ENCODE data around the gene MOB3A. TPM values are rescaled to one million over a fixed set of nuclear protein-coding genes. Genes with fewer than 3 reads are reported as not detected.
"Not testable (repeated sequence)": the region's sequence is repeated elsewhere in the genome, so short reads cannot be mapped to it uniquely, and the experiment has no call there.

Gene MOB3A
- total RNA-seq = 17.0 TPM
- long read RNA-seq, transcript MOB3A-201 (5 exons, 3,391 nt) = major isoform, 5 of 9 reads
- long read RNA-seq, partial matches to known transcripts = 1 of 9 reads
- long read RNA-seq, other reads (novel, unspliced or antisense) = 3 of 9 reads

DNA sequence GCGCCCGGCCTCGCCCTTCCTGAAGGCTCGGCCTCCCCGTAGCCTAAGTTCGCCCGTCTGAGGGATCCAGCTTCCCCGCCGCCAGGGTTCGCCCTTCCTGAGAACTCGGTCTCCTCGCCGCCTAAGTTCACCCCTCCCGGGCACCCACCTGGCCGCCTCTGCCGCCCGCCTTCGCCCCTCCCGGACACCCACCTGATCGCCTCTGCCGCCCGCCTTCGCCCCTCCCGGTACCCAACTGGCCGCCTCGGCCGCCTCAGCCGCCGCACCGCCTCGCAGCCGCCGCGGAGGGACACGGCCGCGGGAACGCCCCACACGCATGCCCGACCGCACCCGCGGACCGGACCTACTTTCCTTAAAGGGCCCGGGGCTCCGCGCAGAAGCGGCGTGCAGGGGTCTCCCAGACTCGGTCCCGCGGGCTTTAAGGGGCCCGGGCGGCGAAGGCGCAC lies at the start of gene MOB3A:
Gene MOB3A, minus strand, starts transcription at position 293 of the 446 bp plus-strand sequence. CDS start 17,766 bp downstream, outside the sequence.
- intact Hi-C loops (cut with DNase I) = loop anchor here (2.0 kb wide), 1 partner anchor 55 kb away; the partner anchor contains the start of gene AP3D1

DNA sequence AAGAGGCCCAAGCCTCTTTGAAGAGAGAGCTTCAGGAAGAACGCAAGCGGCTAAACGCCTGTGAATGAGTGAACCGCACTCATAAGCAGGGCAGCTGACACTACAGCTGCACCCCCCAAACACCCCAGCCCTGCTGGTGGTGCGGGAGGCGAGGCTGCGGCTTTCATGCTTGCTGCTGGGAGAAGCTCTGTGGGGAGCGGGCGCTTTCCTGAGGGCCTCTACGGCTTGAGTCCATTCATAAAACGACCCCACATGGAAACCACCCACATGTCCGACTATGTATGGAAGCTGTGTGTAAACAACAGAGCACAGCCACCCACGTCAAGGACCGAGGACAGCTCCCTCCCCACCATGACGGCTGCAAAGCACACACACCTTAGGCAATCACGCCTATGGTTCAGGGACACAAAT lies 49.7 kb upstream of the MOB3A start:
- intact Hi-C loops (cut with DNase I) = no loop called here
- DNase-seq (ENCODE audit: low spot score) = no peak

More for the DNA sequence above, at the start of gene MOB3A:
- no peak for DNase-seq (ENCODE audit: low spot score)

DNA sequence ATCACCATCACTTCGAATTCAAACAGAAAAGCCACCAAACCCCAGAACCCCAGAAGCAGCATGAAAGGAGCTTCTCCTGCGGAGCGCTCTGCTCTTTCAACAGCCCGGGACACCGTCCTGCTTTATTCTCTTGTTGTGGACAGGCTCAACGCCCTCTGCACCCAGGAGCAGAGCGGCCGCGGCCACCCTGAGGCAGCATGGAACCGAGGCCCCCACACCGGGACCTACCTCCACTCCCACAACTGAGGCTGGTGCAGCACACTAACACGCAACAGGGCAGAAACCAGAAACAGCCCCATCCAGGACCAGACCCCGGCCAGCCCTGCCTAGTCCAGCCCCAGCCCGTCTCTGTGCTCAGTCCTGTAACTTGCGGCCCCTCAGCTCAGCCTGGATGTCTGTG lies 48.1 kb upstream of the MOB3A start:
- intact Hi-C loops (cut with DNase I) = no loop called here
- no peak for DNase-seq (ENCODE audit: low spot score)

DNA sequence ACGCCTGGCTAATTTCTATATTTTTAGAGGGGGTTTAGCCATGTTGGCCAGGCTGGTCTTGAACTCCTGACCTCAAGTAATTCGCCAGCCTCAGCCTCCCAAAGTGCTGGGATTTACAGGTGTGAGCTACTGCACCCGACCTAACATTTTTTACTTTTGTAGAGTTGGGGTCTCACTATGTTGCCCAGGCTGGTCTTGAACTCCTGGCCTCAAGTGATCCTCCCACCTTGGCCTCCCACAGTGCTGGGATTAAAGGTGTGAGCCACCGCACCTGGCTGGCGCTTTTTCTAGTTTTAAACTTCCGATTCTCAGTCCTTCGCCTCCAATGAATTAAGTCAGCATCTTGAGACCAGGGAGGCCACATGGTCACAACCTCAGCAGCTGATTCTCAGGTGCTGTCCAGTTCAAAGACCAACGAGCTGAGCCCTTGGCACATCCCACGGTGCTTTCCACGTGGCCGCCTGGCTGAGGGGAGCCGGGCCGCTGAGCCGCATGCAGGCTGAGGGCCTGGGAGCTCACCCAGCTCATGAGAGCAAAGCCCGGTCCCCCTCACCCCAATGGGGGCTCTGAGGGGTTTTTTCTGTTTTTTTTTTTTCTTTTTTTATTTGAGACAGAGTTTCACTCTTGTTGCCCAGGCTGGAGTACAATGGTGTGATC lies 46.2 kb upstream of the MOB3A start:
- DNase-seq (ENCODE audit: low spot score) = no peak
- intact Hi-C loops (cut with DNase I) = no loop called here

DNA sequence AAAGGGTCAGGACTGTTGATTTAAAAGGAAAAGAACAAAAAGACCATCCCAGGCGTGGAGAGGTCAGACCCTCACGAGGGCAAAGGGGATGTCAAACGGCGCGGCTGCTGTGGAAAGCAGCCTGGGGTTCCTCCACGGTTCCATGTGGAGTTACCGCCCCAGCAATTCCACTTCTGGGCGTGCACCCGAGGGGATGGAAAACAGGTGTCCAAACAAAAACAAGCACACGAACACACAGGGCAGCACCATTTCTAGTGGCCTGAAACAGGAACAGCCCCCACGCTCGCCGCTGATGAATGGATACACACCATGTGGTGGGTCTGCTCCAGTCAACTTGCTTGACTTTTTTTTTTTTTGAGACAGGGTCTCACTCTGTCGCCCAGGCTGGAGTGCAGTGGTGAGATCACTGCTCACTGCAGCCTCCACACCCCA lies 44.0 kb upstream of the MOB3A start:
- DNase-seq (ENCODE audit: low spot score) = no peak

DNA sequence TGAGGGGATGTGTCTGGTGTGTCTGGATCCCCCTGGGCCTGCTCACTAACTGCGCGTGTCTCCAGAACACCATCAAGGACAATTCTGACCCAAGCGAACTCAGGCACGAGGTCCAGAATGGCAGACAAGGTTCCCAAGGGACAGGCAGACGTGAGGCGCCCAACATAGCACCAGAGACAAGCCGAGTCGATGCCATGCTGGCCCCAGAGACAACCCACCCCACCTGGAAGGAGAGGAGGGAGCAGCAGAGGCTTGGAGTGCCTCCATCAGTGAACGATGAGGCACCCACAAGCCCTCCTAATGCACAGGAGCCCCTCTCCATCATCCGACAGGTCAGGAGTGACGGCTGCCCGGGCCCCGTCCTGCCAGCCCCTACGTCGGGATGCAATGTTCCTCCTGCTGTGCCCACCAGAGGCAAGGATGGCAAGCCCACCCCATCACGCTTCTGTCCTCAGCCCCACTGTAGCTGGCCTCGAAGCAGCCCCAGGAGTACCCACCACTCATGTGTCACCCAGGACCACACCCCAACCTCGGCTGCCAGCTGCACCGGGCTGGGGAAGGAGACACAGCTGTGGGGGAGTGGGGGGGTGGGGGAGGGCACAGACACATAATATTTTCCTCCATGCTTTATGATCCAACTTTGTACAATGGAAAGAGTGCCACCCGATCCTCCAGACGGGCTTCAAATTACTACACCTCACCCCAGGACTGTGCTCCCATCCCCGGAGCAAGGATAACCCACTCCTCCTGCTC lies 43.4 kb upstream of the MOB3A start:
- no peak for DNase-seq (ENCODE audit: low spot score)
- intact Hi-C loops (cut with DNase I) = no loop called here

More for the DNA sequence above, 44.0 kb upstream of the MOB3A start:
- intact Hi-C loops (cut with DNase I) = no loop called here

DNA sequence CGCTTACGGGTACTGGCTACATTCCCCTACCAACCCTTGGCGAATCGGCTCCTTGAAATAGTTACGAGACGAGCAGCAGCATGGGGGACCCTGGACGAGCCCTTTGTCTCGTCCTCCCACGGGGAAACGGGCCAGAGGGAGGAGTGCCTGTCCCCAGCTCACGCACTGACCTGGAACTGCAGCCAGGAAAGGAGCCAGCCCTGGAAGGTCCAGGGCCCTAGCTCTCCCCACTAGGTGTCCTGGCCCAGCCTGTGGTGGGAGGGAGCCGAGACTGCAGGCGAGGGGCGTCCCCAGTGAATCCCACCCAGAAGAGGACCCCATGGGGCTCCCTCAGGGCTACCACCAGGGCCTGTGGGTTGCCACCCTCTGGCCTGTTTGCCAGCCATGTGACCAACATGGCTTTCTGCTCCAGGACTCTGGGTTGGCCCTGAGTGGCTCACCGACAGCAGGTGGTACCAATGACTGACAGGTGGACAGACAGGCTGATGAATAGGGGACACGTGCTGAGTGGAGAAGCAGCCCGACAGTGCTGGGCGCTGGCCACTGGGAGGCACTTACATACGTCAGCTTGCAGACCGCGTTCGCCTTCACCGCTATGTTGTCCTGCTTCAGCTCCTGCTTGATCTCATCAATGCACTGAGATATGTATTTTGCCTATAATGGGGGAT lies 42.1 kb upstream of the MOB3A start:
- DNase-seq (ENCODE audit: low spot score) = no peak
- intact Hi-C loops (cut with DNase I) = no loop called here

DNA sequence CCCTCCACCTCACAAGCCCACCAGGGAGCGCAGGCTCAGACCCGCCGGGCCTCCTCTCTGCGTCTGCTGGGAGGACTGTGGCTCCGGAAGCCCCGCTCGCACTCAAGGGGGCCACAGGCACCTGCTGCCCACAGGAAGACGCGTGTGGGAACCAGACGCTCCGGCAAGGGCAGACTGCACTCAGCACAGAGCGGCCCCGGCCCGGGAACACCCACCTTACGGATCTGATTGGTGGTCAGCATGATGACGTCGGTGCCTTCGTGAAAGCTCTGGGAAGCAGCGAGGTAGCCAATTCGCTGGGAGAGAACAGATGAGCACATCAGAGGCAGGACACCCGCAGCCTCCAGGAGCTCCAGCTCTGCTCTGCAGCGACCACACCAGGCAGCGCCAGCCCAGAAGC lies 40.7 kb upstream of the MOB3A start:
- intact Hi-C loops (cut with DNase I) = no loop called here

DNA sequence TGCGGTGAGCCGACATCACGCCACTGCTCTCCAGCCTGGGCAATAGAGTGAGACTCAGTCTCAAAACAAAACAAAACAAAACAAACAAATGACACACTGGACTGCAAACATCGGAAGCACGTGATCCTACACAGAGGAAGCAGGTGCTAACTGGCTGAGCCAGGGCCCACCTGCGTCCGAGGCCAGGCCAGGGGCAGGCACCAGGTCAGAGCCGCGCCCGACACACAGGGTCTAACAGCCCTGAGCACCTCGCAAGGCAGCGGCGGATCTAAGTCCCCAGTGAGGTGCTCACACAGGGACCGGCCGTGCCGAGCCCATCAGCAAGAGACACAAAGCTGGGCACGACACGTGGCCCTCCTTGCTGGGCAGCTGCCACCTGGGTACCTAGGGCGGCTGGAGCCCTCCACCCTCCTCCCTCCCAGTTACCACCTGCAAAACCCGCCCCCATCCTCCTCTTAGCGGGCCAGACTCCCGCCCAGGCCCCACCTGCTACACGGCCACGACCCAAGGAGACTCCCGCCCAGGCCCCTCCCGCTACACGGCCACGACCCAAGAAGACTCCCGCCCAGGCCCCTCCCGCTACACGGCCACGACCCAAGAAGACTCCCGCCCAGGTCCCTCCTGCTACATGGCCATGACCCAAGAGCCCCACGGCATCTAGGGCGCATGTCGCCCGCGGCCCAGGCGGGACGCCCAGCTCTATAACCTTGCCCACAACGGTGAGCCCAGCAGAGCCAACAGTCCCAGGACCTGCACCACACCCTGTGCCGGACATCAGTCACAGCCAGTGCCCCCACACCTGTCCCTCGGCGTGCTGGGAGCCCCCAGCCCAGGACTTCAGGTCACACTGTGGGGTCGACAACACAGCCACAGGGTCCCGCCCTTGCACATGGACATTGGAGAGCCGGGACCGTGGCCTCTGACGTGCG lies 39.6 kb upstream of the MOB3A start:
- no peak for DNase-seq (ENCODE audit: low spot score)
- intact Hi-C loops (cut with DNase I) = no loop called here

More for the DNA sequence above, 40.7 kb upstream of the MOB3A start:
- no peak for DNase-seq (ENCODE audit: low spot score)

DNA sequence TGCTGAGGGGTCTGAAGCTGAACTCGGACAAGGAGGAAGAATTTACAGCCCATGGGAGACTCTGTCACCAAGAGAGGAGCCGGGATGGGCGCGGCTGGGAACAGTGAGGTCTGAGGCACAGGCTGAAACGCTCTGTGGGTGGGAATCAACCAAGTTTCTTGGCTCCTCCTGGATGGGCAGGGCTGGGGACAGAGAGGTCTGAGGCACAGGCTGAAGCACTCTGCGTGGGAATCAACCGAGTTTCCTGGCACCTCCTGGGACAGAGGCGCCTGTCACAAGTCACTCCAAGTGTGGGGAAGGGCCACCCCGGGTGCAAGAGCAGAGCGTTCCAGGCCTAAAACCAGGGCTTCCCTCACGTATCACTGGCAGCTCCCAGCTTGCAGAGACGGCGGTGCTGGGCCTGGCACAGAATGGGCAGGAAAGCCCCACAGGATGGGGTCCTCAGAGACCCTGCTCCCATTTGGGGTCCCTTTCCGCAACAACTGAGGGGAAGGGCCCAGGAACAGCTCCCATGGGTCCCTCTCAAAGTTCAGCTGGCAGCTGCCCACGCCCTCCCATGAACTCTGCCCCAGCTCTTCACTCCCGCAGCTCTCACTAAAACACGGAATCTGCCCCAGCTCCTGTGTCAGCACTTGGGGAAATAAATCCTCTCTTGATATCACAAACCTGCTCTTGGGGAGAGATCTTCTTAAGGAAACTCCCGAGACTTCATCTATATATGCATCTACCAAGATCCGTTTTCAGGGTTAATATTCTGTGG lies 36.8 kb upstream of the MOB3A start:
- intact Hi-C loops (cut with DNase I) = no loop called here
- no peak for DNase-seq (ENCODE audit: low spot score)

DNA sequence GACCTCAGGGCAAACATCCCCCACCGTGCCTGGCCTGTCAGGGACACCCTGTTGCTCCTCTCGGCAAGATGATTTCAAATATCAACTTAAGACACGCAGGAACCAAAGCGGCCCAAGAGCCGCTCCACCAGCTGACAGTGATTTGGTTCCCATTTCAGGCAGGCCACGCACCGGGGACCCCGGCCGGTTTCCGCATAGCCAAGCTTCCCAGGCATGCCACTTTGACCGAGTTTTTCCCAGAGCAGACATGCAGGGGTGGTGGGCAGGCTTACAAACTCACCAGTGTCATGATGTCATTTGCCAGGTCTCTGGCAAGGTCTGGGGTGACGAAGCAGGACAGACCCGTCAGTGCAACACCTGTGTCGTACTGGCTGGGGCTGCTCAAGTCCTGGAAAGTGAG lies 36.1 kb upstream of the MOB3A start:
- DNase-seq (ENCODE audit: low spot score) = no peak
- intact Hi-C loops (cut with DNase I) = no loop called here

DNA sequence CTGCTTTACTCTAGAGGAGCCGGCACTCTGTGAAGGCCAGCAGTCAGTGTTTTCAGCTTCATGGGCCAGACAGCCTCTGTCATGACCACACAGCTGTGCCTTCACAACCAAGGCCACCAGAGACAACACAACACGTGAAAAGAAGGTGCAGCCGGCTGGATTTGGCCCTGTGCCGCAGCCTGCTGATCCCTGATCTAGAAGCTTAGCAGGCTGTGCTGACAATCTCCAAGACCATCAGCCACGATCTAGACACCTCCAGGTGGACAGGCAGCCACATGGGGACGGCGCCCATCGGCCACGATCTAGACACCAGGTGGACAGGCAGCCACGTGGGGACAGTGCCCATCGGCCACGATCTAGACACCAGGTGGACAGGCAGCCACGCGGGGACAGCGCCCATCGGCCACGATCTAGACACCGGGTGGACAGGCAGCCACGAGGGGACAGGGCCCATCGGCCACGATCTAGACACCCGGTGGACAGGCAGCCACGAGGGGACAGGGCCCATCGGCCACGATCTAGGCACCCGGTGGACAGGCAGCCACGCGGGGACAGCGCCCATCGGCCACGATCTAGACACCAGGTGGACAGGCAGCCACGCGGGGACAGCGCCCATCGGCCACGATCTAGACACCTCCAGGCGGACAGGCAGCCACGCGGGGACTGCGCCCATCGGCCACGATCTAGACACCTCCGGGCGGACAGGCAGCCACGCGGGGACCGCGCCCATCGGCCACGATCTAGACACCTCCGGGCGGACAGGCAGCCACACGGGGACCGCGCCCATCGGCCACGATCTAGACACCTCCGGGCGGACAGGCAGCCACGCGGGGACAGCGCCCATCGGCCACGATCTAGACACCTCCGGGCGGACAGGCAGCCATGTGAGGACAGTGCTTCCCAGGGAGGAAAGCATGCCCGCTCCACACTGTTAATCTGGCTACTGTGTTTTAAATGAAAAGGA lies 35.2 kb upstream of the MOB3A start:
- DNase-seq (ENCODE audit: low spot score); intact Hi-C loops (cut with DNase I): not testable (repeated sequence)

DNA sequence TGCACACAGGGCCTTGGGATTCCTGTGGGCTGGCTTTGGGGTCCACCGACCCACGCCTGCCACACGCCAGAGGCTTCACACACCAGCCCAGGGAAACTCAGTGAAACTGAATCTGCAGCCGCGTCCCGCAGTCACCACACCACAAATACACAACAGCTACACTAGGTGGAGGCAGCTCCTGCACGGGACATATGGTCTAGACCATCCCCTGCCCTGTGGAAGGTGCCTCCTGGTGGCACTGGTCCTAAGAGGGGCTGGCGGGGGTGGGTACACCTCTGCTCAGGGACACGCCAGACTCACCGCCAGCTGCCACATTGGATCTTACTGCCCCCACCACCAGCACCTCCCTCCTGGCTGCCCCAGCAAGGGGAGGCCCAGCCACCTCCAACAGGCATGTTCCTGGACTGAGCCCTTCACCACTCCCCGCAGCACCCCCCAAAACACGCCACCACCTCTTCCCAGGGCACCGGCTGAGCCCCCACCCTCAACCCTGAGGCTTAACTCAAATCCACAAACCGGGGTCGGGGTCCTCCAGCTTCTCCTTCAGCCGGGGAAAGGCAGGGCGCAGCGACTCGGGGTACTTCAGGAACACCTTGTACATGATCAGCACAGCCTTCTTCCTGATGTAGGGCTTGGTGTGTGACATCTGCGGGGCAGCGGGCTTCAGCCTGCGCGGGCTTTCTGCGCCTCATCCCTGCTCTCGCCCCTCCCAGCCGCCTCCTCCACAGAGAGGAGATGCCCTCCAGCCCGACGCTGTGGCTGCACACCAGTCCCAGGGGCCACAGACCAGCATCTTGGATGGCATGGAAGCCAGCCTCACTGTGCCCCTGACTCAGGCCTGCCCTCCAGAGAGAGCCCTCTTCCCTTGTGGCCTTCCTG lies 34.0 kb upstream of the MOB3A start:
- intact Hi-C loops (cut with DNase I) = no loop called here
- no peak for DNase-seq (ENCODE audit: low spot score)

DNA sequence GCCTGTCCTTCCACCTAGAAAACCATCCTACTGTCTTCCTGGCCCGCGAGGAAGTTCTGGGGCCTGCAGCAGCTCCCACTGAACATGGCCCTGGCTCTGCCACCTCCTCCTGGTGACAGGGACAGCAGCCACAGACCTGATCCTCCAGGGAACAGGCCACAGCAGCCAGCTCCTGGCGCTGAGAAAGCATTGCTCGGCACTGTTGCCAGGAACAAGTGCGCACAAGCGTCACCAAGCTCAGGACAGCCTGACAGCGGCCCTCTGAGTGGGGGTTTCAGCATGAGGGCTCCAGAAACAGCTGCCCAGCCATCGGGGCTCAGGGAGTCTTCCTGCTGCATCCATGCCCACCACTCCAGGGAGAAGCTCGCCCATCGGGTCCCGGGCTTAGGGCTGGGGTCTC lies 33.4 kb upstream of the MOB3A start:
- no peak for DNase-seq (ENCODE audit: low spot score)
- intact Hi-C loops (cut with DNase I) = no loop called here

DNA sequence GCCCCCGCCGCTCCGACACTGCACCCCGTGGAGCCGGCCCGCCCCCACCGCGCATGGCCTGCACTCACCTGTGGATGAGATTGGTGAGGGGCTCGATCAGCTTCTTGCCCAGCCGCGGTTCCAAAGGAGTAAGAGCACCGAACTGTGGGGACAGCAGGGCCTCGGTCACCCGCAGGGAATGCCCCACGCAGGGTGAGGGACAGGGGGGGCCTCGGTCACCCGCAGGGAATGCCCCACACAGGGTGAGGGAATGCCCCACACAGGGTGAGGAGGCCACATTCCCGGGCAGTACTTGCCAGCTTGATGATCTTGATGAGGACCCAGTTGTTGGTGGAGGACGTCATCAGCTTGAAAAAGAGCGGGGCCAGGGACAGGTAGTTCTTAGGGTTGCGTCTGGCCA lies 32.9 kb upstream of the MOB3A start:
- intact Hi-C loops (cut with DNase I) = no loop called here
- DNase-seq (ENCODE audit: low spot score) = no peak

DNA sequence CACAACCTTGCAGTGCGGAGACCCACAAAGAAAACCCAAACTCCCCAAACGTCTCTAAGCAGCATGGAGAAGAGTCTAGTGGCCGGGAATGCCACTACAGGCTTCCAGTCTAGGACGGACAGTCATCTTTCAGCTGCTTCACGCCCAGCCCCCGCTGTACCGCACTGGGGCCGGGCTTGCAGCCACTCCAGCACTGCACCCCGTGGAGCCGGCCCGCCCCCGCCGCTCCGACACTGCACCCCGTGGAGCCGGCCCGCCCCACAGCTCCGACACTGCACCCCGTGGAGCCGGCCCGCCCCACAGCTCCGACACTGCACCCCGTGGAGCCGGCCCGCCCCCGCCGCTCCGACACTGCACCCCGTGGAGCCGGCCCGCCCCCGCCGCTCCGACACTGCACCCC lies 32.1 kb upstream of the MOB3A start:
- intact Hi-C loops (cut with DNase I) = not testable (repeated sequence)

More for the DNA sequence above, 32.1 kb upstream of the MOB3A start:
- DNase-seq (ENCODE audit: low spot score) = not testable (repeated sequence)

All from cardiac septum (tissue), 1 donor.